Glutamatergic neuron (in vitro differentiated cells): ENCODE measurements around the gene MED4. TPM values are rescaled to one million over a fixed set of nuclear protein-coding genes. Genes with fewer than 3 reads are reported as not detected.

Experiments used
- DNase-seq: peaks from one replicate; pipeline ENCODE4 v3.0.0; 2022
- H3K27ac Mint-ChIP-seq: one replicate; pipeline ENCODE4 v1.8.0; 2020; ENCODE audit warnings: mild to moderate bottlenecking, mixed read lengths, inconsistent platforms; ENCODE audit not compliant: unreplicated experiment
- H3K27me3 Mint-ChIP-seq: one replicate; pipeline ENCODE4 v1.8.0; 2020; ENCODE audit warnings: mild to moderate bottlenecking, moderate library complexity, mixed read lengths, inconsistent platforms; ENCODE audit not compliant: unreplicated experiment
- H3K36me3 Mint-ChIP-seq: one replicate; pipeline ENCODE4 v1.8.0; 2020; ENCODE audit warnings: mild to moderate bottlenecking, mixed read lengths, inconsistent platforms; ENCODE audit not compliant: unreplicated experiment
- H3K4me1 Mint-ChIP-seq: one replicate; pipeline ENCODE4 v1.8.0; 2020; ENCODE audit warnings: mild to moderate bottlenecking, low read depth, mixed read lengths, inconsistent platforms; ENCODE audit not compliant: unreplicated experiment
- H3K4me3 Mint-ChIP-seq: one replicate; pipeline ENCODE4 v1.8.0; 2020; ENCODE audit warnings: mild to moderate bottlenecking, mixed read lengths, inconsistent platforms; ENCODE audit not compliant: unreplicated experiment
- H3K9me3 Mint-ChIP-seq: one replicate; pipeline ENCODE4 v1.8.0; 2020; ENCODE audit warnings: mild to moderate bottlenecking, moderate library complexity, mixed read lengths, inconsistent platforms; ENCODE audit not compliant: unreplicated experiment
- long read RNA-seq: library from polyadenylated mRNA; unstranded; transcript quantifications from one replicate; pipeline ENCODE4 v2.0.0, GENCODE V29; 2020; ENCODE audit not compliant: unreplicated experiment
- total RNA-seq: library from RNA; stranded (reverse); fragmentation: NEBNext Ultra II Directional; extraction: Animal tissue kit (Norgen Biotek cat#: 25700); gene quantifications from one replicate; pipeline ENCODE4 v1.2.1, GENCODE V29; 2021; ENCODE audit not compliant: unreplicated experiment
- TF ChIP-seq, protein P1 (sequence below): fragments of 200-600 bp; sonication (generic); IDR thresholded peaks from one replicate; pipeline ENCODE4 v1.5.0; 2021; ENCODE audit not compliant: partially characterized antibody, unreplicated experiment

MED4 gene, protein sequence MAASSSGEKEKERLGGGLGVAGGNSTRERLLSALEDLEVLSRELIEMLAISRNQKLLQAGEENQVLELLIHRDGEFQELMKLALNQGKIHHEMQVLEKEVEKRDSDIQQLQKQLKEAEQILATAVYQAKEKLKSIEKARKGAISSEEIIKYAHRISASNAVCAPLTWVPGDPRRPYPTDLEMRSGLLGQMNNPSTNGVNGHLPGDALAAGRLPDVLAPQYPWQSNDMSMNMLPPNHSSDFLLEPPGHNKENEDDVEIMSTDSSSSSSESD
- 57.1 TPM for total RNA-seq
- long read RNA-seq, transcript MED4-201 (7 exons, 2,022 nt), result major isoform, 35 of 56 reads
- long read RNA-seq, transcript MED4-202 (7 exons, 931 nt), result minor isoform, 14 of 56 reads
- long read RNA-seq, partial matches to known transcripts, result 0 of 56 reads
- long read RNA-seq, other reads (novel, unspliced or antisense), result 7 of 56 reads

DNA sequence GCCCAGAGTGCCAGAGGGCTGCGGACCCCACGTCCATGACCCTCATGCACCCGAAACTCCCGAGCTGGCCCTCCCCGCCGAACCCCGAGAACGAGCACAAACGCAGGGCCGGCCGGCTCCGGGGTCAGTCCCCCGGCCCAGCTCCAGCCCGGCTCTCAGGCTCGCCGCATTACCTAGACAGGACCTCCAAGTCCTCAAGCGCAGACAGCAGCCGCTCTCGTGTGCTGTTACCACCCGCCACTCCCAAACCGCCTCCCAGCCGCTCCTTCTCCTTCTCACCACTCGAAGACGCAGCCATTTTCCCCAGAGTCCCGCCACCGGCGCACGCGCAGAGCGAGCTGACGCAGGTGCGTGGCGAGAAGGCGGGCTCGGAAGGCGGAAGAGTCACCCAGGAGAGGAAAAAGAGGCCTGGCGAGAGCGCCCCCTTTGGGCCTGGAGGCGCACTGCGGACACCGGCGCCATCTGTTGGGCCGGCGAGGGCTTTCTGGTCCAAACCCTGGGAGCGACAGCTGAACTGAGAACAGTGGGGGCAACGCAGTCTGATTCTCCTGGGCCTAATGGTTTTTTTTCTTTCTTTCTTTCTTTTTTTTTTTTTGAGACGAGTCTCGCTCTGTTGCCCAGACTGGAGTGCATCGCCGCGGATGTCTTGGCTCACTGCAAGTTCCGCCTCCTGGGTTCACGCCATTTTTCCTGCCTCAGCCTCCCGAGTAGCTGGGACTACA, at the start of gene MED4:
MED4 (minus strand) TSS at position 324 of the 722 bp plus-strand sequence; CDS start at position 298, 26 bp downstream.
- TF ChIP-seq, protein P1, sequence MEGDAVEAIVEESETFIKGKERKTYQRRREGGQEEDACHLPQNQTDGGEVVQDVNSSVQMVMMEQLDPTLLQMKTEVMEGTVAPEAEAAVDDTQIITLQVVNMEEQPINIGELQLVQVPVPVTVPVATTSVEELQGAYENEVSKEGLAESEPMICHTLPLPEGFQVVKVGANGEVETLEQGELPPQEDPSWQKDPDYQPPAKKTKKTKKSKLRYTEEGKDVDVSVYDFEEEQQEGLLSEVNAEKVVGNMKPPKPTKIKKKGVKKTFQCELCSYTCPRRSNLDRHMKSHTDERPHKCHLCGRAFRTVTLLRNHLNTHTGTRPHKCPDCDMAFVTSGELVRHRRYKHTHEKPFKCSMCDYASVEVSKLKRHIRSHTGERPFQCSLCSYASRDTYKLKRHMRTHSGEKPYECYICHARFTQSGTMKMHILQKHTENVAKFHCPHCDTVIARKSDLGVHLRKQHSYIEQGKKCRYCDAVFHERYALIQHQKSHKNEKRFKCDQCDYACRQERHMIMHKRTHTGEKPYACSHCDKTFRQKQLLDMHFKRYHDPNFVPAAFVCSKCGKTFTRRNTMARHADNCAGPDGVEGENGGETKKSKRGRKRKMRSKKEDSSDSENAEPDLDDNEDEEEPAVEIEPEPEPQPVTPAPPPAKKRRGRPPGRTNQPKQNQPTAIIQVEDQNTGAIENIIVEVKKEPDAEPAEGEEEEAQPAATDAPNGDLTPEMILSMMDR, result peak; percentile 99
- peaks cover 20% of the 10 kb centered on the region for H3K4me1 Mint-ChIP-seq

DNA sequence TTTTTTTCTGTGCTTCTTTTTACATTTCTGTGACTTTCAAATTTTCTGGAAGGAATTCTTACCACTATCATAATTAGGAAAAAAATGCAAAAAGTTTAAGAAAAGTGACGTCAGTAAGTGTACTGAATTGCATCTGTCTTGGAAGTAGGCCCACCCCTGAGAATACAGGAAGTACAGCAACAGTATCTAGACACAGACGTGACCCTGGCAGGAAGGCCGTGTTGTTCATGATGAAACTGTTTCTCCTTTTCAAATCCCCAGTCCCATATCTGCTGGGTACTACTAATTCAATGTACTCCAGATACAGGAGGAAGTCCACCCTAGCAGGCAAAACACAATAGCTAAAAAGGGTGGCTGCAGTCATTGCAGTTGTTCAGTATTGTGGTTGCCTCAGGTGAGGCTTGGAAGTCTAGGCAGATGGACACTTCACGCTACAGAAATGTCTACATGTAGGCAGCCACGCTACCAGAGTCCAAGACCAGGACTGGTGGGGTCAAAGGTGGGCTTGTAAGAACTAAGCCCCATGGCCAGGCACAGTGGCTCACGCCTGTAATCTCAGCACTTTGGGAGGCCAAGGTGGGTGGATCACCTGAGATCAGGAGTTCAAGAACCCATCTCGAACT, 49.6 kb upstream of the MED4 start:
- H3K27me3 Mint-ChIP-seq, result peaks cover 2% of the 10 kb centered on the region
- no peaks in the 10 kb centered on the region for H3K4me1 Mint-ChIP-seq
- H3K9me3 Mint-ChIP-seq, result peaks cover 4% of the 10 kb centered on the region
- H3K27ac Mint-ChIP-seq, result no peak overlapping the region
- DNase-seq, result no peak
- peaks cover 5% of the 10 kb centered on the region for H3K36me3 Mint-ChIP-seq
- TF ChIP-seq, protein P1, result no peak
- H3K4me3 Mint-ChIP-seq, result no peak overlapping the region

More for the DNA sequence above, at the start of gene MED4:
- Mint-ChIP-seq H3K27me3 (peaks cover 4% of the 10 kb centered on the region), H3K36me3 (no peaks in the 10 kb centered on the region), H3K9me3 (peaks cover 10% of the 10 kb centered on the region), H3K27ac (peak within 1 kb of the TSS; percentile 92), H3K4me3 (peak within 1 kb of the TSS; percentile 94)
- peak; percentile 99 for DNase-seq

DNA sequence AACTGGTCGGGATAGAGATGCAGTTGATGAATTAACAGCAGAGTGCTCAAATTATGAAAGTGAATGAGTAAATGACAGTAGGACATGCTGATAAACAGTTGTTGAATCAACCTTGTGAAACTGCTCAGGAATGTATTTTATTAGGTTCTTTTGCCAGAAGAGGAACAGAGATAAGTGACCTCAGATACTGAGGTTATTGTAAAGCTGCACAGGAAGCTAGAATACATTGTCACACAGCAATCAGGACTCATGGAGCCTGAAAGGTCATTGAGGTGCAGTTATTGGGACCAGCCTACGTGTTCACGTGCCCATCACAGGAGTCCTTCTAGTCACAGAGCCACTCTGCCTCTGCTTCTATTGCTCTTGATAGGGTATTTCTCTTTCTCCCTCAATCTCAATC, 47.5 kb upstream of the MED4 start:
- Mint-ChIP-seq H3K27me3 (peaks cover 4% of the 10 kb centered on the region), H3K27ac (no peak overlapping the region), H3K4me1 (no peaks in the 10 kb centered on the region), H3K9me3 (peaks cover 3% of the 10 kb centered on the region), H3K36me3 (peaks cover 5% of the 10 kb centered on the region), H3K4me3 (no peak overlapping the region)
- DNase-seq, result no peak
- TF ChIP-seq, protein P1, result no peak

DNA sequence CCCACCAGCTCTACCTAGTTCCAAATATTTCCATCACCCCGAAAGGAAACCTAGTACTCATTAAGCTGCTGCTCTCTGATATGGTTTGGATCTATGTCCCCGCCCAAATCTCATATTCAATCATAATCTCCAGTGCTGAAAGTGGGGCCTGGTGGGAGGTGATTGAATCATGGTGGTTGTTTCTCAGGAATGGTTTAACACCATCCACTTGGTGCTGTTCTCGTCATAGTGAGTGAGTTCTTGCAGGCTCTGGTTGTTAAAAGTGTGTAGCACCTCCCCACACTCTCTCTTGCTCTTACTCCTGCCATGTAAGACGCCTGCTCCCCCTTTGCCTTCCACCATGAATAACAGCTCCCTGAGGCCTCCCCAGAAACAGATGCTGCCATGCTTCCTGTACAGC, 43.4 kb upstream of the MED4 start:
- H3K9me3 Mint-ChIP-seq, result peaks cover 3% of the 10 kb centered on the region
- no peaks in the 10 kb centered on the region for H3K4me1 Mint-ChIP-seq
- H3K4me3 Mint-ChIP-seq, result no peak overlapping the region
- H3K27me3 Mint-ChIP-seq, result peaks cover 2% of the 10 kb centered on the region
- no peaks in the 10 kb centered on the region for H3K36me3 Mint-ChIP-seq
- no peak for DNase-seq
- TF ChIP-seq, protein P1, result no peak
- H3K27ac Mint-ChIP-seq, result no peak overlapping the region
